Spleen (tissue), 11 donors: ENCODE results near the gene SLC27A3. TPM values are rescaled to one million over a fixed set of nuclear protein-coding genes. Genes with fewer than 3 reads are reported as not detected.

Source experiments
- DNase-seq: peaks from one replicate; pipeline ENCODE4 v3.0.0-alpha.2; 2020
- H3K27ac ChIP-seq, 8 donors: fragments of 200-600 bp; sonication (generic) in 7 of 8; 1 replicate in 4 of 8; 2 replicates in 4 of 8; pipeline versions ENCODE4 v1.5.0 to v1.8.0; 2016 to 2021; ENCODE audit warnings: inconsistent platforms in 4 of 8, mild to moderate bottlenecking in 4 of 8, moderate library complexity in 1 of 8
- H3K27me3 ChIP-seq, 7 donors: fragments of 200-600 bp; sonication (generic) in 6 of 7; replicated peaks in 1 of 7; 1 replicate in 4 of 7; 2 replicates in 3 of 7; pipeline versions ENCODE4 v1.5.0 to v1.8.0; 2016 to 2021; ENCODE audit warnings: inconsistent platforms in 3 of 7, mild to moderate bottlenecking in 1 of 7
- H3K36me3 ChIP-seq, 6 donors: fragments of 200-600 bp; sonication (generic) in 5 of 6; 1 replicate in 4 of 6; 2 replicates in 2 of 6; pipeline versions ENCODE4 v1.5.0 to v1.8.0; 2016 to 2021; ENCODE audit warnings: inconsistent platforms in 2 of 6
- H3K4me1 ChIP-seq, 6 donors: fragments of 200-600 bp; sonication (generic) in 5 of 6; 1 replicate in 3 of 6; 2 replicates in 3 of 6; pipeline versions ENCODE4 v1.5.0 to v1.8.0; 2016 to 2021; ENCODE audit warnings: inconsistent platforms in 3 of 6
- H3K4me3 ChIP-seq, 8 donors: fragments of 200-600 bp; sonication (generic) in 7 of 8; 1 replicate in 4 of 8; 2 replicates in 4 of 8; pipeline versions ENCODE4 v1.5.0 to v1.8.0; 2016 to 2021; ENCODE audit warnings: inconsistent platforms in 4 of 8, mild to moderate bottlenecking in 4 of 8, moderate library complexity in 2 of 8
- H3K9me3 ChIP-seq, 8 donors: fragments of 200-600 bp; sonication (generic) in 7 of 8; 1 replicate in 4 of 8; 2 replicates in 4 of 8; pipeline versions ENCODE4 v1.5.0 to v1.8.0; 2016 to 2021; ENCODE audit warnings: inconsistent platforms in 4 of 8
- CTCF ChIP-seq, 11 experiments: fragments of 200-600 bp in 7 of 11; fragments of 450-650 bp in 4 of 11; sonication (generic) in 4 of 11; IDR thresholded peaks in 8 of 11; conservative IDR thresholded peaks in 3 of 11; 1 replicate in 7 of 11; 2 replicates in 4 of 11; pipeline versions ENCODE4 v1.4.0 to v1.8.0; 2016 to 2021; ENCODE audit warnings: antibody characterized with exemption in 11 of 11, inconsistent platforms in 4 of 11, mild to moderate bottlenecking in 1 of 11
- POLR2A ChIP-seq, 3 donors: fragments of 450-650 bp; IDR thresholded peaks; one replicate each; pipeline ENCODE4 v1.5.1; 2017; ENCODE audit warnings: antibody characterized with exemption in 3 of 3, mild to moderate bottlenecking in 1 of 3
- POLR2AphosphoS5 ChIP-seq, 3 donors: sonication (generic); formaldehyde crosslinking; IDR thresholded peaks; one replicate each; pipeline ENCODE4 v1.5.1; 2017; ENCODE audit warnings: antibody characterized with exemption in 3 of 3
- WGBS, 5 donors: extraction: QIAGEN DNeasy Blood & Tissue Kit in 3 of 5; methylation state at CpG; one replicate each; pipeline versions ENCODE4 v1.1.5 to v1.1.7; 2013 to 2018; 5-methylcytosine and 5-hydroxymethylcytosine counted together
- intact Hi-C: fragments of 100-400 bp; cut with DNase I; formaldehyde crosslinking; loops from one replicate; pipeline ENCODE4 v1.15.0; 2023; ENCODE audit warnings: low total_unique reads
- polyA plus RNA-seq, 3 donors: library from polyadenylated mRNA; stranded (reverse); fragments of 200-250 nt; gene quantifications; one replicate each; pipeline ENCODE4 v1.2.1, GENCODE V29; 2013
- total RNA-seq, 7 donors: library from RNA; depleted of rRNA in 3 of 7; stranded (reverse); fragments of >200 nt in 3 of 7; fragmentation: NEBNext Ultra II Directional in 4 of 7; extraction: Animal tissue kit (Norgen Biotek cat#: 25700) in 4 of 7; gene quantifications; one replicate each; pipeline versions ENCODE4 v1.1.0 to v1.2.1, GENCODE V29; 2016 to 2021
- donor health status: healthy with polysubstance abuse.
- donor health status: DM: no; HTN: no; CAD: no; lungs with moderate emphysema.
- donor health status: DM: no; HTN: no; CAD: no.
- donor health status: Bipolar disorder and iron deficiency.
- donor health status: healthy.
- donor health status: DM: no; HTN: no; CAD: no.
- donor health status: DM: yes; HTN: yes; CAD: no.

SLC27A3 gene
- total and polyA plus RNA-seq, 10 donors = 11.1 to 54.5 (median 21.9) TPM

GRCh38 chr1:153767519-153767918, 7.7 kb upstream of the SLC27A3 start:
- Histone ChIP-seq H3K36me3 (peaks cover 3 to 100% (median 75%) of the 10 kb centered on the region in 6 donors), H3K4me3 (no peak overlapping the region), H3K4me1 (peaks cover 10 to 40% (median 26%) of the 10 kb centered on the region in 6 donors), H3K27me3 (no peaks in the 10 kb centered on the region), H3K27ac (no peak overlapping the region), H3K9me3 (no peaks in the 10 kb centered on the region)
- peak; percentile 64 for DNase-seq
- TF ChIP-seq POLR2A (IDR thresholded peaks at IDR 0.05) = no peak
- TF ChIP-seq POLR2AphosphoS5 (IDR thresholded peaks at IDR 0.05) = peak in 1 of 3 donors; percentile 31
- 93 to 98% (median 96%) methylated on average over 6 to 11 of the region's 11 CpGs for WGBS, 5 donors
- intact Hi-C loops = no loop called here

GRCh38 chr1:153768316-153769181, 6.7 kb upstream of the SLC27A3 start:
- TF ChIP-seq CTCF (IDR thresholded peaks at IDR 0.05 in 8 of 11, conservative IDR thresholded peaks at IDR 0.05 in 3 of 11) (no peak), POLR2AphosphoS5 (IDR thresholded peaks at IDR 0.05) (no peak), POLR2A (IDR thresholded peaks at IDR 0.05) (no peak)
- Histone ChIP-seq H3K27me3 (no peaks in the 10 kb centered on the region), H3K9me3 (no peaks in the 10 kb centered on the region), H3K36me3 (peaks cover 3 to 100% (median 70%) of the 10 kb centered on the region in 6 donors), H3K27ac (peak overlapping the region in 1 of 8 donors; percentile 19), H3K4me3 (no peak overlapping the region), H3K4me1 (peaks cover 10 to 40% (median 29%) of the 10 kb centered on the region in 6 donors)
- DNase-seq = peak; percentile 24
- intact Hi-C loops = no loop called here
- 81 to 95% (median 86%) methylated on average over 4 of the region's 4 CpGs for WGBS, 5 donors

- no peak for DNase-seq
- H3K27ac ChIP-seq = peak overlapping the region in 1 of 8 donors; percentile 19
- intact Hi-C loops = no loop called here
- peaks cover 10 to 42% (median 35%) of the 10 kb centered on the region in 6 donors for H3K4me1 ChIP-seq
- no peaks in the 10 kb centered on the region for H3K27me3 ChIP-seq
- H3K4me3 ChIP-seq = no peak overlapping the region
- WGBS, 5 donors = 73 to 90% (median 82%) methylated on average over 3 of the region's 3 CpGs
- no peaks in the 10 kb centered on the region for H3K9me3 ChIP-seq
- TF ChIP-seq CTCF (IDR thresholded peaks at IDR 0.05 in 8 of 11, conservative IDR thresholded peaks at IDR 0.05 in 3 of 11) (no peak), POLR2AphosphoS5 (IDR thresholded peaks at IDR 0.05) (no peak), POLR2A (IDR thresholded peaks at IDR 0.05) (no peak)
- peaks cover 3 to 93% (median 63%) of the 10 kb centered on the region in 6 donors for H3K36me3 ChIP-seq
Observed at GRCh38 chr1:153769221-153769620, 6.0 kb upstream of the SLC27A3 start.

- H3K9me3 ChIP-seq = no peaks in the 10 kb centered on the region
- H3K4me1 ChIP-seq = peaks cover 19 to 58% (median 47%) of the 10 kb centered on the region in 6 donors
- H3K27me3 ChIP-seq = no peaks in the 10 kb centered on the region
- H3K27ac ChIP-seq = peak overlapping the region in 2 of 8 donors; percentile 48 to 61
- intact Hi-C loops = no loop called here
- 50 to 65% (median 54%) methylated on average over 10 to 11 of the region's 11 CpGs for WGBS, 5 donors
- TF ChIP-seq CTCF (IDR thresholded peaks at IDR 0.05 in 8 of 11, conservative IDR thresholded peaks at IDR 0.05 in 3 of 11) (no peak), POLR2A (IDR thresholded peaks at IDR 0.05) (no peak), POLR2AphosphoS5 (IDR thresholded peaks at IDR 0.05) (peak in 1 of 3 donors; percentile 17)
- no peak overlapping the region for H3K4me3 ChIP-seq
- DNase-seq = peak; percentile 58
- H3K36me3 ChIP-seq = peaks cover 3 to 78% (median 48%) of the 10 kb centered on the region in 6 donors
Observed at GRCh38 chr1:153770797-153771196, 4.4 kb upstream of the SLC27A3 start.
